A549 treated with AZD9567 at 1 μM for 4 hours (cell line): ENCODE measurements around the gene KDM2A. TPM values are rescaled to one million over a fixed set of nuclear protein-coding genes. Genes with fewer than 3 reads are reported as not detected.

Experiments
- total RNA-seq: library from RNA; stranded (reverse); fragments of 200-300 nt; extraction: Qiagen RNA extraction; gene quantifications from 5 replicates; pipeline ENCODE4 v1.2.3, GENCODE V29; 2022; ENCODE audit not compliant: insufficient read depth

The KDM2A gene
- total RNA-seq = 44.3 to 47.2 TPM (median 44.6 TPM) in 5 replicates

DNA sequence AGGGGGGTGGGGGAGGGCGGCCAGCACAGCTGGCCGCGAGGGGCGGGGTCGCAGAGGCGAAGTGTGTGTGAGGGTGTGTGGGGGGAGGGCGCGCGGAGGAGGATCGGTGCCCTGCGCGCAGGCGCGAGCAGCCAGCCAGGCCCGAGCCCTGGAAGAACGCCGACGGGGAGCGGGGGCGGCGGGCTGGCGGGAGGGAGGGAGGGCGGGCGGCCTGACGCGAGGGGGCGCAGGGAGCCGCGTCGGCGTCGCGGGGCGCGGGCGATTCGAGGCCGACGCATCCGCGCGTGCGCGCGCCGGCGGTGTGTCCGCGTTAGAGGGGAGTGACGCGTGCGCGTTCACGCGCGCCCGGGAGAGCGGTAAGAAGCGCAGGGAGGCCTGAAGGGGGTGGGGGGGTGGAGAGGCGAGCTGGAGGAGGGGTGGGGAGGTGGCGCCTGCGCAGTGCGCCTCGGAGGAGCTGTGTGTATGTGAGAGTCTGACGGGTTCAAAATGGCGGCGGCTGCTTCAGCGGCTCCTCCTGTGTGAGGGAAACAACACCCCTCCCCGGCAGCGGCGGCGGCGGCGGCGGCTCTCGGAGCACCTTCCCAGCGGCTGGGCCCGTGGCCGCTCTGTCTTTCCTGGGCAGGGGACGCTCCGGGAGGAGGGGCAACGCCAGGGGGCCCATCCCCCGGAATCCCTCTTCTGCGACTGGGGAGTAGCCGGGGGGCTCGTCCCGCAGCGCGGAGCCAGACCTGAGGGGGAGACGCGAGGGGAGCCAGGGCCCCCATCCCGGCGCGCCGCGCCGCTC is at the start of gene KDM2A:
Gene KDM2A (plus strand): TSS at position 463 of the 784 bp plus-strand sequence. CDS start 2,054 bp downstream, outside the sequence.

DNA sequence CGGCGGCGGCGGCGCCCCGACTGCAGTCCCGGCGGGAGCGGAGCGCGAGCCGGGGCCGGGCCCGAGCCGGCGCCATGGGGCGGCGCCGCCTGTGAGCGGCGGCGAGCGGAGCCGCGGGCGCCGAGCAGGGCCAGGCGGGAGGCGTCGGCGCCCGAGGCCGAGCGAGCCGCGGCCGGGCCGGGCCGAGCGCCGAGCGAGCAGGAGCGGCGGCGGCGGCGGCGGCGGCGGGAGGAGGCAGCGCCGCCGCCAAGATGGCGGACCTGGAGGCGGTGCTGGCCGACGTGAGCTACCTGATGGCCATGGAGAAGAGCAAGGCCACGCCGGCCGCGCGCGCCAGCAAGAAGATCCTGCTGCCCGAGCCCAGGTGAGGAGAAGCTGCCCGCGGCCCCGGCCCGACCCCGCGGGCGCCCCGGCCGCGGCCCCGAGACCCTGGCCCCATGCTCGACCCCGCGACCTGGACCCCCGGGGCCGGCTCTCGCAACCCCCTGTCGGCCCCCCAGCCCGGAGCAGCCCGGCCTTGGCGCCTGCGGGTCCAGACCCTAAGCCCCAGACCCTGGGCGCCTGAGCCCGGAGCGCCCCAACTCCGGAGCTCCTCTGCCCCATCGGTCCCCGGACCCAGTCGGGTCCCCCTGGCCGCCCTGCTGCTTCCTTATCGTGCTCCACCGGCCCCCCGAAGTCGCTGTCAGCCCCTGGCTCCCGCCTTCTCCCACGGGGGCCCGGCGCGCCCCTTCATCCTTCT is 147.6 kb downstream of the KDM2A start, which contains the start of gene GRK2:
Gene GRK2 (plus strand): TSS at position 25 of the 739 bp plus-strand sequence. CDS start 227 bp downstream, at position 252.

DNA sequence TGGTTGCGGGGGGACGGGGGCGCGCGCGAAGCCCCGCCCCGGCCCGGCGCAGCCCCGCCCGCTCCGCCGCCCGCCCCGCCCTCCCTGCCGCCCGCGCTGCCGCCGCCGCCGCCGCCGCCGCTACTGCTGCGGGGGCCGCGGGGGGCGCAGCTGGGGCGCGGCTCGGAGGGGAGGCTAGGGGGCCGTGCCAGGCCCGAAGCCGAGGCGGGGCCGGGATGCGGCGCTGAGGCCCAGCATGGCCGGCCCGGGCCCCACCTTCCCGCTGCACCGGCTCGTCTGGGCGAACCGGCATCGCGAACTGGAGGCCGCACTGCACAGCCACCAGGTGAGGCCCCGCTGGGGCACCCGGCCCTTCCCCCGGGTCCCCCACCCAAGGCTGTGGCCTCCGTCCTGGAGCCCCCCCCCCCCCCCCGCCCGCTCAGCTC is 170.2 kb downstream of the KDM2A start, which contains the start of gene ANKRD13D:
Gene ANKRD13D (plus strand): TSS at position 78 of the 425 bp plus-strand sequence. CDS start 158 bp downstream, at position 236.

DNA sequence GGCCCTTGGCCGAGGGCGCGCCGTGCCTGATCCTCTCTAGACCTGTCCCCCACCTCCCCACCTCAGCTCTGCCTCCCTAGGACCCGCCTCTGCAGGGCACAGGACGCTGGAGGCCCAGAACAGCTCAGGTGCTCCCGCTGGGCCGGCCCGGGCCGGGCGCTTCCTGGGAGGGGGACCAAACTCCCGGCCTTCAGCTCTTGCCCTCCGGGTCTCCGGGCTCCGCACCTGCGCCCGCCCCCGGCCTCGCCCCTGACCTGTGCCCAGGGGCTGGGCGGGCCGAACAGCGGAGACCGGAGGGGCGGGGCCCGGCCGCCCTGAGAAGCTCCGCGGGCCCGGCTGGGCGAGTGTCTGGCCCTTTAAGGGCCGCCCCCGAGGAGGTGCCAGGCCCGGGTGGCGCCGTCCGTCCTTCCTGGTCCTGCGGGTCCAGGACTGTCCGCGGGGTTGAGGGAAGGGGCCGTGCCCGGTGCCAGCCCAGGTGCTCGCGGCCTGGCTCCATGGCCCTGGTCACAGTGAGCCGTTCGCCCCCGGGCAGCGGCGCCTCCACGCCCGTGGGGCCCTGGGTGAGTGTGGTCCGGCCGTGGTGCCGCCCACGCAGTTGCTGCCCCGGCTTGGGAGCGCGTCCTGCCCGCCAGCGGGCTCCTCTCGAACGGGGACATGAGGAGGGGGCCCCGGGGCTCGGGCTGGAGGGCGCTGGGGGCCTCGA is 184.2 kb downstream of the KDM2A start, which contains the start of gene SSH3:
Gene SSH3 (plus strand): TSS at position 399 of the 703 bp plus-strand sequence. CDS start 96 bp downstream, at position 495.

Other genes starting within 250 kb of the KDM2A start
- gene PC, start 160.9 kb upstream of the KDM2A start, total RNA-seq = 26.3 to 41.3 TPM (median 36.9 TPM) in 5 replicates
- 23.8 to 55.4 TPM (median 44.0 TPM) in 5 replicates for gene C11orf86, start 144.0 kb upstream of the KDM2A start, total RNA-seq
- 14.4 to 18.3 TPM (median 16.2 TPM) in 5 replicates for gene SYT12, start 96.1 kb upstream of the KDM2A start, total RNA-seq
- gene RHOD, start 62.4 kb upstream of the KDM2A start, total RNA-seq = 33.7 to 51.0 TPM (median 43.7 TPM) in 5 replicates
- gene GRK2, start 147.2 kb downstream of the KDM2A start, total RNA-seq = 36.6 to 43.3 TPM (median 41.4 TPM) in 5 replicates
- 24.8 to 27.6 TPM (median 26.4 TPM) in 5 replicates for gene ANKRD13D, start 170.0 kb downstream of the KDM2A start, total RNA-seq
- gene SSH3, start 184.3 kb downstream of the KDM2A start, total RNA-seq = 15.9 to 30.1 TPM (median 26.4 TPM) in 5 replicates
- gene POLD4, start 234.3 kb downstream of the KDM2A start, total RNA-seq = 167 to 237 TPM (median 225 TPM) in 5 replicates